GM12874 (cell line): ENCODE data around the gene SRRM3.

Experiments
- TF ChIP-seq, protein P1 (sequence below): IDR thresholded peaks from 2 replicates; pipeline ENCODE4 v1.5.1; 2011; ENCODE audit warnings: low read depth, mild to moderate bottlenecking, control low read depth, low read length, moderate library complexity; ENCODE audit not compliant: insufficient read depth

The SRRM3 gene

DNA sequence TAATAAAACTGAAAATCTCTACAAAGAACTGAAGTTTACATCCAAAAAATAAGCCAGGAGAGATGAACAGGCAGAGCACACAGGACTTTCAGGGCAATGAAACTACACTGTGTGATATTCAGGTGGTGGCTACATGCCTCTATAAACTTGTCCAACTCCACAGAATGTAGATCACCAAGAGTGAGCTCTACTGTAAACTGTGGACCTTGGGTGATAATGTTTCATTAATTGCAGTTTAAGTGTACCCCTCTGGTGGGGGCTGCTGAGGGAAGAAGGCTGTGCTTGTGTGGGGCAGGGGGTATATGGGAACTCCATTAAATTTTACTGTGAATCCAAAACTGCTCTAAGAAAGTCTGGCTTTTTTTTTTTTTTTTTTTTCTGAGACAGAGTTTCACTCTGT lies 134.4 kb downstream of the SRRM3 start:
- TF ChIP-seq, protein P1, sequence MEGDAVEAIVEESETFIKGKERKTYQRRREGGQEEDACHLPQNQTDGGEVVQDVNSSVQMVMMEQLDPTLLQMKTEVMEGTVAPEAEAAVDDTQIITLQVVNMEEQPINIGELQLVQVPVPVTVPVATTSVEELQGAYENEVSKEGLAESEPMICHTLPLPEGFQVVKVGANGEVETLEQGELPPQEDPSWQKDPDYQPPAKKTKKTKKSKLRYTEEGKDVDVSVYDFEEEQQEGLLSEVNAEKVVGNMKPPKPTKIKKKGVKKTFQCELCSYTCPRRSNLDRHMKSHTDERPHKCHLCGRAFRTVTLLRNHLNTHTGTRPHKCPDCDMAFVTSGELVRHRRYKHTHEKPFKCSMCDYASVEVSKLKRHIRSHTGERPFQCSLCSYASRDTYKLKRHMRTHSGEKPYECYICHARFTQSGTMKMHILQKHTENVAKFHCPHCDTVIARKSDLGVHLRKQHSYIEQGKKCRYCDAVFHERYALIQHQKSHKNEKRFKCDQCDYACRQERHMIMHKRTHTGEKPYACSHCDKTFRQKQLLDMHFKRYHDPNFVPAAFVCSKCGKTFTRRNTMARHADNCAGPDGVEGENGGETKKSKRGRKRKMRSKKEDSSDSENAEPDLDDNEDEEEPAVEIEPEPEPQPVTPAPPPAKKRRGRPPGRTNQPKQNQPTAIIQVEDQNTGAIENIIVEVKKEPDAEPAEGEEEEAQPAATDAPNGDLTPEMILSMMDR = no peak
